Measurements from ENCODE around the gene LRRC38.
"Not testable (repeated sequence)": the region's sequence is repeated elsewhere in the genome, so short reads cannot be mapped to it uniquely, and the experiment has no call there.

Gene LRRC38

DNA sequence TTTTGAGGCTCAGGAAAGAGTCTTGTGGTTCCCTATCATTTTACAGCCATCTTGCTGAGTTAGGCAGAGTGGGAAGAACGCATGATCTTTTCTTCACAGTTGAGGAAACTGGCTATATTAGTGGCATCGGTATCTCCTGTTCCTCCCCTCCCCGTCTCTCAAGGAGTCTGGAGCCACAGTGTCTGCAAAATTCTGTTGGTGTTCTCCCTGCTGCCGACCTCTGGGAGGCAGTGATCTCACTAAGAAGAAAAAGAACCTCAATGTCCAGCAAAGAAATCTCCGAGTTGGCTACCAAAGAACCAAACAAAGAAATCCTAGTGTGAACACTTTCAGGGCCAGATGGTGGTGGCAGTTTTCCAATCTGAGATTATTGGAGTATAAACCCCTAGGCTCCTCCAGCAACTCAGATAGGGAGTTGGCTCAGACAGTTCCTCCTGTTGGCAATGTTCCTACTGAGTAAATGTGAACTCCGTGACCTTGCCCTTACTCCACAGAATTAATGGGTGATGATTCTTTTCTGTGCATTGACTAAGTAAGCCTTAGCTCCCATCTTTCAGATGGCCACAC, 62.3 kb downstream of the LRRC38 start:
- DNase-seq = no peak

DNA sequence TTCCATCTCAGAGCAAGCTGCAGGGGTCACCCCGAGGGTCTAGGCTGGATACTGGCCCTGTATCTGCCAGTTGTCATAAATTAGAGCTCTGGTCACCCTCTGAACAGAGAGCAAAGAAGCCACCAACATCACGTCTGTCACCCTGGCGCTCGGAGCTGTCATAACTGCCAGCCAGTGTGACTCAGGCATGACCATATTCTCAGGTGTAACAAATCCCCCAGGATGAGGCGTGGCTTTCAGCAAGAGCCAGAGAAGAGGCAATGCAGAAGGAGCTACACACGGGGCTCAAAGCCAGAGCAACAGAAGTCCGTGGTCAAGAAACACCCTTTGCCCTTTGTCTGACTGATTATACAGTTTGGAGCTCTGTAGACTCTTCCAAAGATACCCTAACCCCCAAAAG, 63.6 kb downstream of the LRRC38 start:
- DNase-seq = no peak

DNA sequence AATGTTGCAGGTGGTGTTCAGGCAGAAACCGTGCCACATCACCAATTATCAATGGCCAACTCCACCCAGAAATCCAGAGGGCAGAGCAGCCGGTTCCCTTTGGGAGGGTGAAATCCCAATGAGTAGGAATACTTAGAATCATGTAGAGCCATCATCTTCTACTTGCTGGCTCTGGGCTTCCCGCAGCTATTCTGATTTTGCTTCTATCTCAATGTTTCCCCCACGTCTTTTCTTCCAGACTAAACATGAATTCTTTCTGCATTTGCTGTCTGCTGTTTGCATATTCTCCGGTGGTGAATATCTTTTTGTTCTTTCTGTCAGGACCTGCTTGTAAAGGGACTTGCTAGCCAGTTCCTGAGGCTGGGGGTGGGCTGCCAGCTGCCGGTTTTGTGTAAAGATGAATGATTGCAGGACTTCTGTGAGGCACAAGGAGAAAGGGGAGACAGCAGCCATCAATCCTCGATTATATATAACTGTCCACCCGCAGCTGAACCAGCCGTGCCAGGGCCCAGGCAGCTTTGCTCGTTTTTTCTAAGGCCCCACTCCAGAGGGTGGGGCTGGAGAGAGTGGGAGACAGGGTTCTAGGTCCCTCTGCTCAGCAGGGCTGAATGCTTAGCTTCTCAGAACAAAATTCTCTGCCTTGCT, 70.3 kb downstream of the LRRC38 start:
- DNase-seq = no peak

DNA sequence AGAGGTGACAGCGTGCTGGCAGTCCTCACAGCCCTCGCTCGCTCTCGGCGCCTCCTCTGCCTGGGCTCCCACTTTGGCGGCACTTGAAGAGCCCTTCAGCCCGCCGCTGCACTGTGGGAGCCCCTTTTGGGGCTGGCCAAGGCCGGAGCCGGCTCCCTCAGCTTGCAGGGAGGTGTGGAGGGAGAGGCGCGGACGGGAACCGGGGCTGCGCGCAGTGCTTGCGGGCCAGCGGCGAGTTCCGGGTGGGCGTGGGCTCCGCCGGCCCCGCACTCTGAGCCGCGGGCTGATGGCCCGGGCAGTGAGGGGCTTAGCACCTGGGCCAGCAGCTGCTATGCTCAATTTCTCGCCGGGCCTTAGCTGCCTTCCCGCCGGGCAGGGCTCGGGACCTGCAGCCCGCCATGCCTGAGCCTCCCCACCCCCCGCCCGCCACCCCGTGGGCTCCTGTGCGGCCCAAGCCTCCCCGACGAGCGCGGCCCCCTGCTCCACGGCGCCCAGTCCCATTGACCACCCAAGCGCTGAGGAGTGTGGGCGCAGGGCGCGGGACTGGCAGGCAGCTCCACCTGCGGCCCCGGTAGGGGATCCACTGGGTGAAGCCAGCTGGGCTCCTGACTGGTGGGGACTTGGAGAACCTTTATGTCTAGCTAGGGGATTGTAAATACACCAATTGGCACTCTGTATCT, 74.6 kb downstream of the LRRC38 start:
- DNase-seq = not testable (repeated sequence)

DNA sequence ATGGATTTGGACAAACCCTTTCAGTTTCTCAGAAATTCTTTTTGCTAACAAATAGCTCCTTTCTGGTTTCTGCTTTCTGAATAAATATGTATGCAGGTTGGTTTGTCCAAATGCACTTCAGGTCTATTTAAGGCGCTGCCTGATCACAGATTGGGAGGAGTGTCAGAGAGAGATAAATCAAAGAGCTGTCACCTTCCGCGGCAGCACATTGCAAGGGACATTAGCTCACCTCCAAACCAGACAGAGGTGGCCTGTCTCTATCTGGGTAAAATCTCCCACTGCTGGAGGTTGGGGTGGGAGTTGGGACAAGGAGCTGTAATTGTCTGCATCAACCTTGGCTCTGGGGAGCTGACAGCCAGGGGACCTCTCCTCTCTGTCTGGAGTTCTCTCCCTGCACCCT, 78.3 kb downstream of the LRRC38 start:
- no peak for DNase-seq

DNA sequence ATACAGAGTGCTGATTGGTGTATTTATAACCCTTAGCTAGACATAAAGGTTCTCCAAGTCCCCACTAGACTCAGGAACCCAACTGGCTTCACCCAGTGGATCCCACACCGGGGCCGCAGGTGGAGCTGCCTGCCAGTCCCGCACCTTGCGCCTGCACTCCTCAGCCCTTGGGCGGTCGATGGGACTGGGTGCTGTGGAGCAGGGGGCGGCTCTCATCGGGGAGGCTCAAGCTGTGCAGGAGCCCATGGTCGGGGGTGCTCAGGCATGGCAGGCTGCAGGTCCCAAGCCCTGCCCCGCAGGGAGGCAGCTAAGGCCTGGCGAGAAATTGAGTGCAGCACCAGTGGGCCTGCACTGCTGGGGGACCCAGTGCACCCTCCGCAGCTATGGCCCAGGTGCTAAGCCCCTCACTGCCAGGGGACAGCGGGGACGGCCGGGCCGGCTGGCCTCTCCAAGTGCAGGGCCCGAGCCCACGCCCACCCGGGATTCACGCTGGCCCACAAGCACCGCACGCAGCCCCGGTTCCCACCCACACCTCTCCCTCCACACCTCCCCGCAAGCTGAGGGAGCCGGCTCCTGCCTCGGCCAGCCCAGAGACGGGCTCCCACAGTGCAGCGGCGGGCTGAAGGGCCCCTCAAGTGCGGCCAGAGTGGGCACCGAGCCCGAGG, 80.0 kb downstream of the LRRC38 start:
- not testable (repeated sequence) for DNase-seq

DNA sequence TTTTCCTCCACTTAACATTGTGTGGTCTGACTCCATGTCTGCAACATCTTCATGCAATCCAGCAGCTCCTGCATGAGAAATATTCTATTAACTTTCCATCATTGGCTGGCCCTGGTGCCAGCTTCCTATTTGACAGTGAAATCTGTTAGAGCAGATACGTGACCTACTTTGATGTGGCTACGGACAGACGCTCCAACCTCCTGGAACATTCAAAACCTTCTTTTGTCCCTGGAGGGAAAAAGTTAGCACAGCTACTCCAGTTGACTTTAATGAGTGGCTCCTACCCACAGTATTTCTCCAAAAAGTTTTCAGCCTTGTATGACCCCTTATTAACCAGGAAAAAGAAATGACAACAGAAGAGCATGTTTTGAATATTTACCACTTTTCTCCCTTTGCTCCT, 81.6 kb downstream of the LRRC38 start:
- no peak for DNase-seq

DNA sequence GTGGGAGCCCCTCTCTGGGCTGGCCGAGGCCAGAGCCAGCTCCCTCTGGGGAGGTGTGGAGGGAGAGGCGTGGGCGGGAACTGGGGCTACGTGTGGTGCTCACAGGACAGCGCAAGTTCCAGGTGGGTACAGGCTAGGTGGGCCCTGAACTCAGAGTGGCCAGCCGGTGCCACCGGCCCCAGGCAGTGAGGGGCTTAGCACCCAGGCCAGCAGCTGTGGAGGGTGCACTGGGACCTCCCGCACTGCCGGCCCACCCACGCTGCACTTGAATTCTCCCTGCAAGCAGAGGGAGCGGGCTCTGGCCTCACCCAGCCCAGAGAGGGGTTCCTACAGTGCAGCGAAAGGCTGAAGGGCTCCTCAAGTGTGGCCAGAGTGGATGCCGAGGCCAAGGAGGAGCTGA, 83.3 kb downstream of the LRRC38 start:
- no peak for DNase-seq
